Glutamatergic neuron (in vitro differentiated cells): ENCODE data around the gene THAP2. TPM values are rescaled to one million over a fixed set of nuclear protein-coding genes. Genes with fewer than 3 reads are reported as not detected.
"Not testable (repeated sequence)": the region's sequence is repeated elsewhere in the genome, so short reads cannot be mapped to it uniquely, and the experiment has no call there.

ENCODE experiments used
- DNase-seq: peaks from one replicate; pipeline ENCODE4 v3.0.0; 2022
- H3K27ac Mint-ChIP-seq: one replicate; pipeline ENCODE4 v1.8.0; 2020; ENCODE audit warnings: mild to moderate bottlenecking, mixed read lengths, inconsistent platforms; ENCODE audit not compliant: unreplicated experiment
- H3K27me3 Mint-ChIP-seq: one replicate; pipeline ENCODE4 v1.8.0; 2020; ENCODE audit warnings: mild to moderate bottlenecking, moderate library complexity, mixed read lengths, inconsistent platforms; ENCODE audit not compliant: unreplicated experiment
- H3K36me3 Mint-ChIP-seq: one replicate; pipeline ENCODE4 v1.8.0; 2020; ENCODE audit warnings: mild to moderate bottlenecking, mixed read lengths, inconsistent platforms; ENCODE audit not compliant: unreplicated experiment
- H3K4me1 Mint-ChIP-seq: one replicate; pipeline ENCODE4 v1.8.0; 2020; ENCODE audit warnings: mild to moderate bottlenecking, low read depth, mixed read lengths, inconsistent platforms; ENCODE audit not compliant: unreplicated experiment
- H3K4me3 Mint-ChIP-seq: one replicate; pipeline ENCODE4 v1.8.0; 2020; ENCODE audit warnings: mild to moderate bottlenecking, mixed read lengths, inconsistent platforms; ENCODE audit not compliant: unreplicated experiment
- H3K9me3 Mint-ChIP-seq: one replicate; pipeline ENCODE4 v1.8.0; 2020; ENCODE audit warnings: mild to moderate bottlenecking, moderate library complexity, mixed read lengths, inconsistent platforms; ENCODE audit not compliant: unreplicated experiment
- CTCF ChIP-seq: fragments of 200-600 bp; sonication (generic); IDR thresholded peaks from one replicate; pipeline ENCODE4 v1.5.0; 2021; ENCODE audit not compliant: partially characterized antibody, unreplicated experiment
- total RNA-seq: library from RNA; stranded (reverse); fragmentation: NEBNext Ultra II Directional; extraction: Animal tissue kit (Norgen Biotek cat#: 25700); gene quantifications from one replicate; pipeline ENCODE4 v1.2.1, GENCODE V29; 2021; ENCODE audit not compliant: unreplicated experiment

THAP2 gene
- total RNA-seq, 1 donor from 2014 or later = 7.9 TPM

GRCh38 chr12:71688961-71689570, 25.0 kb downstream of the THAP2 start:
- H3K27ac Mint-ChIP-seq = no peak overlapping the region
- no peaks in the 10 kb centered on the region for H3K9me3 Mint-ChIP-seq
- H3K36me3 Mint-ChIP-seq = no peaks in the 10 kb centered on the region
- DNase-seq = no peak
- no peak overlapping the region for H3K4me3 Mint-ChIP-seq
- TF ChIP-seq CTCF = no peak
- H3K27me3 Mint-ChIP-seq = no peaks in the 10 kb centered on the region
- H3K4me1 Mint-ChIP-seq = peaks cover 7% of the 10 kb centered on the region

GRCh38 chr12:71691504-71692129, 27.5 kb downstream of the THAP2 start:
- Mint-ChIP-seq H3K4me1 (peaks cover 7% of the 10 kb centered on the region), H3K27me3 (no peaks in the 10 kb centered on the region), H3K36me3 (no peaks in the 10 kb centered on the region), H3K9me3 (no peaks in the 10 kb centered on the region), H3K4me3 (no peak overlapping the region), H3K27ac (no peak overlapping the region)
- TF ChIP-seq CTCF = no peak
- no peak for DNase-seq

DNA sequence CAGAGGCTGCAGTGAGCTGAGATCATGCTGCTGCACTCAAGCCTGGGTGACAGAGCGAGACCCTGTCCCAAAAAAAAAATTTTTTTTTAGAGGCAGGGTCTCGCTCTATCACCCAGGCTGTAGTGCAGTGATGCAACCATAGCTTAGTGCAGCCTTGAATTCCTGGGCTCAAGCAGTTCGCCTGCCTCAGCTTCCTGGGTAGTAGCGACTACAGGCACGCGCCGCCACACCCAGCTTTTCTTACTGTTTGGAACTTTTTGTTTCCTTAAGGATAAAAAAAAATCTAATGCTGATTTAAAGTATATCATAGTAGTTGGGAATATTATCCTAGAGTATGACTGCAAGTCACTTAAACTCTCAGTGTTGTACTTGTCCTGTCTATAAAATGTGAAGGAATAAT, 29.0 kb downstream of the THAP2 start:
- peaks cover 2% of the 10 kb centered on the region for H3K4me1 Mint-ChIP-seq
- no peak overlapping the region for H3K4me3 Mint-ChIP-seq
- no peaks in the 10 kb centered on the region for H3K36me3 Mint-ChIP-seq
- no peak for TF ChIP-seq CTCF
- H3K27ac Mint-ChIP-seq = no peak overlapping the region
- no peaks in the 10 kb centered on the region for H3K27me3 Mint-ChIP-seq
- H3K9me3 Mint-ChIP-seq = no peaks in the 10 kb centered on the region
- DNase-seq = no peak

DNA sequence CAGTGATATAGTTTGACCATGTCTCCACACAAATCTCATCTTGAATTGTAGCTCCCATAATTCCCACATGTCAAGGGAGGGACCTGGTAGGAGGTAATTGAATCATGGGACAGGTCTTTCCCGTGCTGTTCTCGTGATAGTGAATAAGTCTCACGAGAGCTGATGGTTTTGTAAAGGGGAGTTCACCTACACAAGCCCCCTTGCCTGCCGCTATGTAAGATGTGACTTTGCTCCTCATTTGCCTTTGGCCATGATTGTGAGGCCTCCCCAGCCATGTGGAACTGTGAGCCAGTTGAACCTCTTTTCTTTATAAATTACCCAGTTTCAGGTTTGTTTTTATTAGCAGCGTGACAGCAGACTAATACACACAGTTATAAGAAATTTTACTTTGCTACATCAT, 29.6 kb downstream of the THAP2 start:
- not testable (repeated sequence) for H3K4me3 Mint-ChIP-seq, H3K27ac Mint-ChIP-seq, DNase-seq, H3K9me3 Mint-ChIP-seq, H3K36me3 Mint-ChIP-seq, H3K4me1 Mint-ChIP-seq, H3K27me3 Mint-ChIP-seq

DNA sequence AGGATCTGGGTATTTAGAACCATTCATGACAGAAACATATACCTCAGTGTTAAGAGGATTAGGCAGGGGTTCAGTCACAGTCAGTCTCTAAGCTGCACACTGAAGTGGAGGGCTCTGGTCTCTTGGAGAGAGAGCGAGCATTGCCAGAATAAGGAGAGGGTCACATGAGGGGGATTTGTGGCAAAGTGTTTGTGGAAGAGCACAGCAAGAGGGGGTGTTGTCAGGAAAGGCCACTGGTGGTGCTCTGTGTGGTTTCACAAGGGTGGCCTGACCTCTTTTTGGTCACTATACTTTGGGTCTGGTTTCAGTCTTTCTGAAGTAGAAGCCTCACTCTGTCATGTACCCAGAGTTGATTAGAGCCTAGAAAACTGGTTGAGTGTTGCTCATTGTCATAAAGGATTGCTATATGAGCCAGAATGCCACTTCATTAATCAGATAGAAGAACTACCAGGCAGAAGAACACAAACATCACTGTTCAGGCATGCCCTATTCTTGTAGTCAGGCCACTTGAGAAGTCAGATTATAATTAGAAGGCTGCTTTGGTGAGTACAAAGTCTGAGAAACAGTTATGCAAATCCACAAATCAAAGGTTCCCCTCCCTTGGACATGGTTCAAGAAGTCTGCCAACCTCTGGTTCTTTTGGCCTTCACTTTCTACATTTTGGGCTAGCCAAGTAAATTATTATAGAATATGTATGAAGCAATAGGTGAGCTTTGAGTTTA, 30.2 kb downstream of the THAP2 start:
- DNase-seq = no peak
- Mint-ChIP-seq H3K27ac (no peak overlapping the region), H3K4me1 (peaks cover 2% of the 10 kb centered on the region), H3K4me3 (no peak overlapping the region), H3K36me3 (no peaks in the 10 kb centered on the region), H3K27me3 (no peaks in the 10 kb centered on the region), H3K9me3 (no peaks in the 10 kb centered on the region)
- TF ChIP-seq CTCF = no peak
